HepG2 (cell line): ENCODE measurements around the gene DTYMK. TPM values are rescaled to one million over a fixed set of nuclear protein-coding genes. Genes with fewer than 3 reads are reported as not detected.

Experiments
- HNF4G ChIP-seq, 2 experiments: sonication (generic) in 1 of 2; formaldehyde crosslinking in 1 of 2; IDR thresholded peaks; 2 replicates each; pipeline versions ENCODE4 v1.4.0 to v1.6.1; 2011 to 2020; ENCODE audit warnings: borderline replicate concordance in 2 of 2, low read depth in 2 of 2, mild to moderate bottlenecking in 2 of 2, low read length in 1 of 2, missing genetic modification reagents in 1 of 2, moderate library complexity in 1 of 2
- HNRNPL ChIP-seq: fragments of 200-400 bp; formaldehyde crosslinking; IDR thresholded peaks from 2 replicates; pipeline ENCODE4 v1.6.1; 2017; ENCODE audit warnings: mild to moderate bottlenecking, low read depth, low read length
- KAT2B ChIP-seq: fragments of 150-350 bp; IDR thresholded peaks from 2 replicates; pipeline ENCODE4 v1.6.1; 2014; ENCODE audit warnings: low read depth, low read length, borderline replicate concordance
- KLF11 ChIP-seq: IDR thresholded peaks from 2 replicates; pipeline ENCODE4 v1.6.1; 2016; ENCODE audit warnings: missing compliant biosample characterization
- SPEN ChIP-seq: sonication (generic); formaldehyde crosslinking; IDR thresholded peaks from 2 replicates; pipeline ENCODE4 v1.5.1; 2020; ENCODE audit warnings: low read depth, mild to moderate bottlenecking, missing genetic modification reagents
- SRSF4 ChIP-seq: fragments of 200-400 bp; formaldehyde crosslinking; IDR thresholded peaks from one replicate; pipeline ENCODE4 v1.6.1; 2018; ENCODE audit warnings: mild to moderate bottlenecking, low read depth, low read length, moderate library complexity; ENCODE audit not compliant: poor library complexity, severe bottlenecking
- TAF1 ChIP-seq: sonication (generic); formaldehyde crosslinking; IDR thresholded peaks from 2 replicates; pipeline ENCODE4 v1.4.0; 2020; ENCODE audit warnings: missing genetic modification reagents
- ZNF253 ChIP-seq: sonication (generic); formaldehyde crosslinking; IDR thresholded peaks from 2 replicates; pipeline ENCODE4 v1.8.0; 2022; ENCODE audit warnings: mild to moderate bottlenecking, missing genetic modification reagents, borderline replicate concordance
- ZNF761 ChIP-seq: sonication (generic); formaldehyde crosslinking; conservative IDR thresholded peaks from 2 replicates; pipeline ENCODE4 v1.4.0; 2020; ENCODE audit warnings: mild to moderate bottlenecking, missing genetic modification reagents
- polyA plus RNA-seq, 8 experiments: library from polyadenylated mRNA; depleted of rRNA in 3 of 8; stranded (reverse) in 7 of 8; unstranded in 1 of 8; fragments of >200 nt; fragmentation: Illumina TruSeq in 4 of 8; extraction: Trizol in 4 of 8; gene quantifications; 2 replicates each; pipeline versions ENCODE4 v1.2.1 to v1.2.3, GENCODE V29; 2011 to 2016; ENCODE audit warnings: low read depth in 4 of 8, missing spikeins in 1 of 8, mixed read lengths in 1 of 8; ENCODE audit not compliant: insufficient read depth in 1 of 8
- total RNA-seq, 5 experiments: library from RNA; depleted of rRNA; stranded (reverse); fragments of >200 nt; fragmentation: Illumina TruSeq; extraction: Trizol; gene quantifications; 2 replicates each; pipeline ENCODE4 v1.2.3, GENCODE V29; 2016; ENCODE audit warnings: low read depth in 1 of 5
- TF ChIP-seq, protein P1 (sequence below): IDR thresholded peaks from 2 replicates; pipeline ENCODE4 v1.6.1; 2016; ENCODE audit warnings: low read depth, control low read depth
- TF ChIP-seq, protein P2 (sequence below): sonication (generic); formaldehyde crosslinking; IDR thresholded peaks from 2 replicates; pipeline ENCODE4 v1.4.0; 2020; ENCODE audit warnings: missing genetic modification reagents
- TF ChIP-seq, protein P3 (sequence below): IDR thresholded peaks from 2 replicates; pipeline ENCODE4 v1.6.1; 2016; ENCODE audit warnings: mild to moderate bottlenecking, missing biosample characterization, missing genetic modification reagents
- TF ChIP-seq, protein P4 (sequence below): sonication (generic); formaldehyde crosslinking; IDR thresholded peaks from 2 replicates; pipeline ENCODE4 v1.4.0; 2020; ENCODE audit warnings: missing genetic modification reagents
- TF ChIP-seq, protein P5 (sequence below): sonication (generic); formaldehyde crosslinking; IDR thresholded peaks from 2 replicates; pipeline ENCODE4 v1.5.0; 2020; ENCODE audit warnings: mild to moderate bottlenecking, missing genetic modification reagents, borderline replicate concordance
- TF ChIP-seq, protein P6 (sequence below): sonication (generic); formaldehyde crosslinking; IDR thresholded peaks from 2 replicates; pipeline ENCODE4 v1.8.0; 2022; ENCODE audit warnings: low read depth, missing genetic modification reagents
- TF ChIP-seq, protein P7 (sequence below): sonication (generic); formaldehyde crosslinking; IDR thresholded peaks from 2 replicates; pipeline ENCODE4 v1.8.1; 2023; ENCODE audit warnings: mild to moderate bottlenecking, missing genetic modification reagents, borderline replicate concordance

Gene DTYMK
- total and polyA plus RNA-seq, 2 of the 13 experiments (the other 11 are each of a cell fraction or from before 2014, with no cell fraction given), result 57.5 to 134 TPM

DNA sequence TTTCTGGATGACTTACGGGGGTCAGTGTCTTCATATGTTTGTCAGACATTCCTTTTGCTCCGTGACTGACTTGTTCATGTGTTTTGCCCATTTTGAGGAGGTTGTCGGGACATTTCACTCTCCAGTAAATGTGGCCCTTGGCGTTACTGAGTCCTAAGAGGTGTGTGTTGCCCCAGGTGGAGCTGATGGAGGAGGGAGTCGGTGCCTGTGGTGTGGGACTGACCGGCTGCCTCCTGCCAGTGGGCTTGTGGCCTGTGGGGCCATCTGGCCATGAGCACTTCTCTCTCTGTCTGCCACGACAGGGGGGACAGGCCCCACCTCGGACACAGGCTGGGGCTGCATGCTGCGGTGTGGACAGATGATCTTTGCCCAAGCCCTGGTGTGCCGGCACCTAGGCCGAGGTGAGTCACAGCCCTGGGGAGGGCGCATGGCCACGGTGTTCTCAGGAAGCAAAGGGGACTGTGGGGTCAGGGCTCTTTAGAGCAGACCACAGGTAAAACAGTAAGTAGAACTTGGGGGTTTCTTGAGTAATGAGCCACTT is 33.3 kb downstream of the DTYMK start (continued):
- TF ChIP-seq, protein P1, sequence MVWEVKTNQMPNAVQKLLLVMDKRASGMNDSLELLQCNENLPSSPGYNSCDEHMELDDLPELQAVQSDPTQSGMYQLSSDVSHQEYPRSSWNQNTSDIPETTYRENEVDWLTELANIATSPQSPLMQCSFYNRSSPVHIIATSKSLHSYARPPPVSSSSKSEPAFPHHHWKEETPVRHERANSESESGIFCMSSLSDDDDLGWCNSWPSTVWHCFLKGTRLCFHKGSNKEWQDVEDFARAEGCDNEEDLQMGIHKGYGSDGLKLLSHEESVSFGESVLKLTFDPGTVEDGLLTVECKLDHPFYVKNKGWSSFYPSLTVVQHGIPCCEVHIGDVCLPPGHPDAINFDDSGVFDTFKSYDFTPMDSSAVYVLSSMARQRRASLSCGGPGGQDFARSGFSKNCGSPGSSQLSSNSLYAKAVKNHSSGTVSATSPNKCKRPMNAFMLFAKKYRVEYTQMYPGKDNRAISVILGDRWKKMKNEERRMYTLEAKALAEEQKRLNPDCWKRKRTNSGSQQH, result no peak
- TF ChIP-seq, protein P2, sequence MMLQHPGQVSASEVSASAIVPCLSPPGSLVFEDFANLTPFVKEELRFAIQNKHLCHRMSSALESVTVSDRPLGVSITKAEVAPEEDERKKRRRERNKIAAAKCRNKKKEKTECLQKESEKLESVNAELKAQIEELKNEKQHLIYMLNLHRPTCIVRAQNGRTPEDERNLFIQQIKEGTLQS (CRISPR knock-in tag), result peak; percentile 85
- no peak for TF ChIP-seq ZNF253 (CRISPR knock-in tag)
- peak; percentile 94 for TF ChIP-seq SPEN (CRISPR knock-in tag)
- no peak for TF ChIP-seq KLF11 (CRISPR knock-in tag)
- no peak for TF ChIP-seq KAT2B
- TF ChIP-seq, protein P3, sequence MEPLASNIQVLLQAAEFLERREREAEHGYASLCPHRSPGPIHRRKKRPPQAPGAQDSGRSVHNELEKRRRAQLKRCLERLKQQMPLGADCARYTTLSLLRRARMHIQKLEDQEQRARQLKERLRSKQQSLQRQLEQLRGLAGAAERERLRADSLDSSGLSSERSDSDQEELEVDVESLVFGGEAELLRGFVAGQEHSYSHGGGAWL (CRISPR knock-in tag), result peak; percentile 72; the same call in 1 of the 2 replicates
- TF ChIP-seq HNF4G (IDR thresholded peaks at IDR 0.05; ENCODE audit: borderline replicate concordance, low read depth, low read length), result peak; percentile 60; the same call in 1 of the 2 replicates
- TF ChIP-seq HNF4G (CRISPR knock-in tag; IDR thresholded peaks at IDR 0.05; ENCODE audit: borderline replicate concordance, low read depth), result peak; percentile 74; the same call in 1 of the 2 replicates
- TF ChIP-seq TAF1 (CRISPR knock-in tag), result peak; percentile 35; the same call in 1 of the 2 replicates
- TF ChIP-seq, protein P4, sequence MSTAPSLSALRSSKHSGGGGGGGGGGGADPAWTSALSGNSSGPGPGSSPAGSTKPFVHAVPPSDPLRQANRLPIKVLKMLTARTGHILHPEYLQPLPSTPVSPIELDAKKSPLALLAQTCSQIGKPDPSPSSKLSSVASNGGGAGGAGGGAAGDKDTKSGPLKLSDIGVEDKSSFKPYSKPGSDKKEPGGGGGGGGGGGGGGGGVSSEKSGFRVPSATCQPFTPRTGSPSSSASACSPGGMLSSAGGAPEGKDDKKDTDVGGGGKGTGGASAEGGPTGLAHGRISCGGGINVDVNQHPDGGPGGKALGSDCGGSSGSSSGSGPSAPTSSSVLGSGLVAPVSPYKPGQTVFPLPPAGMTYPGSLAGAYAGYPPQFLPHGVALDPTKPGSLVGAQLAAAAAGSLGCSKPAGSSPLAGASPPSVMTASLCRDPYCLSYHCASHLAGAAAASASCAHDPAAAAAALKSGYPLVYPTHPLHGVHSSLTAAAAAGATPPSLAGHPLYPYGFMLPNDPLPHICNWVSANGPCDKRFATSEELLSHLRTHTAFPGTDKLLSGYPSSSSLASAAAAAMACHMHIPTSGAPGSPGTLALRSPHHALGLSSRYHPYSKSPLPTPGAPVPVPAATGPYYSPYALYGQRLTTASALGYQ (CRISPR knock-in tag), result no peak
- TF ChIP-seq, protein P5, sequence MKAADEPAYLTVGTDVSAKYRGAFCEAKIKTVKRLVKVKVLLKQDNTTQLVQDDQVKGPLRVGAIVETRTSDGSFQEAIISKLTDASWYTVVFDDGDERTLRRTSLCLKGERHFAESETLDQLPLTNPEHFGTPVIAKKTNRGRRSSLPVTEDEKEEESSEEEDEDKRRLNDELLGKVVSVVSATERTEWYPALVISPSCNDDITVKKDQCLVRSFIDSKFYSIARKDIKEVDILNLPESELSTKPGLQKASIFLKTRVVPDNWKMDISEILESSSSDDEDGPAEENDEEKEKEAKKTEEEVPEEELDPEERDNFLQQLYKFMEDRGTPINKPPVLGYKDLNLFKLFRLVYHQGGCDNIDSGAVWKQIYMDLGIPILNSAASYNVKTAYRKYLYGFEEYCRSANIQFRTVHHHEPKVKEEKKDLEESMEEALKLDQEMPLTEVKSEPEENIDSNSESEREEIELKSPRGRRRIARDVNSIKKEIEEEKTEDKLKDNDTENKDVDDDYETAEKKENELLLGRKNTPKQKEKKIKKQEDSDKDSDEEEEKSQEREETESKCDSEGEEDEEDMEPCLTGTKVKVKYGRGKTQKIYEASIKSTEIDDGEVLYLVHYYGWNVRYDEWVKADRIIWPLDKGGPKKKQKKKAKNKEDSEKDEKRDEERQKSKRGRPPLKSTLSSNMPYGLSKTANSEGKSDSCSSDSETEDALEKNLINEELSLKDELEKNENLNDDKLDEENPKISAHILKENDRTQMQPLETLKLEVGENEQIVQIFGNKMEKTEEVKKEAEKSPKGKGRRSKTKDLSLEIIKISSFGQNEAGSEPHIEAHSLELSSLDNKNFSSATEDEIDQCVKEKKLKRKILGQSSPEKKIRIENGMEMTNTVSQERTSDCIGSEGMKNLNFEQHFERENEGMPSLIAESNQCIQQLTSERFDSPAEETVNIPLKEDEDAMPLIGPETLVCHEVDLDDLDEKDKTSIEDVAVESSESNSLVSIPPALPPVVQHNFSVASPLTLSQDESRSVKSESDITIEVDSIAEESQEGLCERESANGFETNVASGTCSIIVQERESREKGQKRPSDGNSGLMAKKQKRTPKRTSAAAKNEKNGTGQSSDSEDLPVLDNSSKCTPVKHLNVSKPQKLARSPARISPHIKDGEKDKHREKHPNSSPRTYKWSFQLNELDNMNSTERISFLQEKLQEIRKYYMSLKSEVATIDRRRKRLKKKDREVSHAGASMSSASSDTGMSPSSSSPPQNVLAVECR (CRISPR knock-in tag), result peak; percentile 90
- TF ChIP-seq SRSF4, result no peak
- peak; percentile 63; the same call in 1 of the 2 replicates for TF ChIP-seq ZNF761
- TF ChIP-seq, protein P6, sequence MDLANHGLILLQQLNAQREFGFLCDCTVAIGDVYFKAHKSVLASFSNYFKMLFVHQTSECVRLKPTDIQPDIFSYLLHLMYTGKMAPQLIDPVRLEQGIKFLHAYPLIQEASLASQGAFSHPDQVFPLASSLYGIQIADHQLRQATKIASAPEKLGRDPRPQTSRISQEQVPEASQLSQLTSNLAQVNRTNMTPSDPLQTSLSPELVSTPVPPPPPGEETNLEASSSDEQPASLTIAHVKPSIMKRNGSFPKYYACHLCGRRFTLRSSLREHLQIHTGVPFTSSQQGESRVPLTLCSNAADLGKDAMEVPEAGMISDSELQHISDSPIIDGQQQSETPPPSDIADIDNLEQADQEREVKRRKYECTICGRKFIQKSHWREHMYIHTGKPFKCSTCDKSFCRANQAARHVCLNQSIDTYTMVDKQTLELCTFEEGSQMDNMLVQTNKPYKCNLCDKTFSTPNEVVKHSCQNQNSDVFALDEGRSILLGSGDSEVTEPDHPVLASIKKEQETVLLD (CRISPR knock-in tag), result 0 out of 2 replicates have a peak, but pooled peaks have one; percentile 2
- 0 out of 2 replicates have a peak, but pooled peaks have one; percentile 28 for TF ChIP-seq HNRNPL
- TF ChIP-seq, protein P7, sequence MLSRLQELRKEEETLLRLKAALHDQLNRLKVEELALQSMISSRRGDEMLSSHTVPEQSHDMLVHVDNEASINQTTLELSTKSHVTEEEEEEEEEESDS (CRISPR knock-in tag), result no peak
